HepG2 (cell line): ENCODE results near the gene ADRM1. TPM values are rescaled to one million over a fixed set of nuclear protein-coding genes. Genes with fewer than 3 reads are reported as not detected.
A peak's percentile ranks its signal among the peaks of the same experiment; 100 is the strongest.

Experiments used
- AGO2 ChIP-seq: fragments of 200-400 bp; formaldehyde crosslinking; optimal IDR thresholded peaks from 2 replicates; pipeline ENCODE3; 2017; ENCODE audit warnings: mild to moderate bottlenecking, low read depth, low read length, moderate library complexity
- AKAP8 ChIP-seq: sonication (generic); formaldehyde crosslinking; IDR thresholded peaks from 2 replicates; pipeline ENCODE4 v1.5.1; 2020; ENCODE audit warnings: mild to moderate bottlenecking, missing genetic modification reagents
- FOXP1 ChIP-seq, 2 experiments: fragments of 450-650 bp in 1 of 2; IDR thresholded peaks; 2 replicates each; pipeline ENCODE4 v1.6.1; 2017 to 2018; ENCODE audit warnings: antibody characterized with exemption in 1 of 2
- GMEB2 ChIP-seq: IDR thresholded peaks from 2 replicates; pipeline ENCODE4 v1.6.1; 2016; ENCODE audit warnings: missing biosample characterization, missing genetic modification reagents, low read depth
- HMGXB4 ChIP-seq, 2 experiments: sonication (generic) in 1 of 2; formaldehyde crosslinking in 1 of 2; IDR thresholded peaks; 2 replicates each; pipeline versions ENCODE4 v1.4.0 to v1.6.1; 2018 to 2020; ENCODE audit warnings: missing genetic modification reagents in 2 of 2, borderline replicate concordance in 1 of 2, low read depth in 1 of 2, mild to moderate bottlenecking in 1 of 2, missing biosample characterization in 1 of 2
- HNRNPH1 ChIP-seq: fragments of 200-400 bp; formaldehyde crosslinking; optimal IDR thresholded peaks from 2 replicates; pipeline ENCODE3; 2017; ENCODE audit warnings: mild to moderate bottlenecking, low read depth, low read length
- JUN ChIP-seq: sonication (generic); formaldehyde crosslinking; IDR thresholded peaks from 2 replicates; pipeline ENCODE4 v1.4.0; 2020; ENCODE audit warnings: mild to moderate bottlenecking, missing genetic modification reagents
- KMT2A ChIP-seq: sonication (generic); formaldehyde crosslinking; IDR thresholded peaks from 2 replicates; pipeline ENCODE4 v1.4.0; 2020; ENCODE audit warnings: missing genetic modification reagents
- MIER3 ChIP-seq: IDR thresholded peaks from 2 replicates; pipeline ENCODE4 v1.6.1; 2016; ENCODE audit warnings: missing compliant biosample characterization, borderline replicate concordance
- MTA3 ChIP-seq: sonication (generic); formaldehyde crosslinking; IDR thresholded peaks from 2 replicates; pipeline ENCODE4 v1.4.0; 2020; ENCODE audit warnings: missing genetic modification reagents
- NFE2 ChIP-seq: sonication (generic); formaldehyde crosslinking; IDR thresholded peaks from 2 replicates; pipeline ENCODE4 v1.4.0; 2020; ENCODE audit warnings: missing genetic modification reagents
- NPAS2 ChIP-seq: sonication (generic); formaldehyde crosslinking; IDR thresholded peaks from 2 replicates; pipeline ENCODE4 v1.8.0; 2022; ENCODE audit warnings: mild to moderate bottlenecking, missing genetic modification reagents, borderline replicate concordance
- PAXIP1 ChIP-seq: sonication (generic); formaldehyde crosslinking; conservative IDR thresholded peaks from 2 replicates; pipeline ENCODE4 v1.4.0; 2020; ENCODE audit warnings: mild to moderate bottlenecking, missing genetic modification reagents, moderate library complexity
- REPIN1 ChIP-seq: sonication (generic); formaldehyde crosslinking; IDR thresholded peaks from 2 replicates; pipeline ENCODE4 v1.8.0; 2022; ENCODE audit warnings: missing genetic modification reagents, low read depth, mild to moderate bottlenecking, borderline replicate concordance
- SRY ChIP-seq: sonication (generic); formaldehyde crosslinking; IDR thresholded peaks from 2 replicates; pipeline ENCODE4 v1.8.0; 2022; ENCODE audit warnings: mild to moderate bottlenecking, missing genetic modification reagents
- TAF15 ChIP-seq: fragments of 200-400 bp; formaldehyde crosslinking; IDR thresholded peaks from one replicate; pipeline ENCODE4 v1.6.1; 2018; ENCODE audit warnings: mild to moderate bottlenecking, low read depth, low read length; ENCODE audit not compliant: poor library complexity, severe bottlenecking
- TFAP4 ChIP-seq: sonication (generic); IDR thresholded peaks from 2 replicates; pipeline ENCODE4 v1.6.1; 2016; ENCODE audit warnings: low read depth, borderline replicate concordance
- THAP8 ChIP-seq: sonication (generic); formaldehyde crosslinking; IDR thresholded peaks from 2 replicates; pipeline ENCODE4 v1.5.1; 2020; ENCODE audit warnings: missing genetic modification reagents, mild to moderate bottlenecking, borderline replicate concordance
- ZBTB7A ChIP-seq: sonication (generic); formaldehyde crosslinking; IDR thresholded peaks from 2 replicates; pipeline ENCODE4 v1.8.0; 2022; ENCODE audit warnings: mild to moderate bottlenecking, missing genetic modification reagents
- ZFY ChIP-seq: sonication (generic); formaldehyde crosslinking; IDR thresholded peaks from 2 replicates; pipeline ENCODE4 v1.4.0; 2020; ENCODE audit warnings: missing genetic modification reagents
- ZNF777 ChIP-seq: sonication (generic); formaldehyde crosslinking; IDR thresholded peaks from 2 replicates; pipeline ENCODE4 v1.4.0; 2020; ENCODE audit warnings: missing genetic modification reagents
- polyA plus RNA-seq, 8 experiments: library from polyadenylated mRNA; depleted of rRNA in 3 of 8; stranded (reverse) in 7 of 8; unstranded in 1 of 8; fragments of >200 nt; fragmentation: Illumina TruSeq in 4 of 8; extraction: Trizol in 4 of 8; gene quantifications; 2 replicates each; pipeline versions ENCODE4 v1.2.1 to v1.2.3, GENCODE V29; 2011 to 2016; ENCODE audit warnings: low read depth in 4 of 8, missing spikeins in 1 of 8, mixed read lengths in 1 of 8; ENCODE audit not compliant: insufficient read depth in 1 of 8
- total RNA-seq, 5 experiments: library from RNA; depleted of rRNA; stranded (reverse); fragments of >200 nt; fragmentation: Illumina TruSeq; extraction: Trizol; gene quantifications; 2 replicates each; pipeline ENCODE4 v1.2.3, GENCODE V29; 2016; ENCODE audit warnings: low read depth in 1 of 5

Gene ADRM1
- total and polyA plus RNA-seq, 2 of the 13 experiments (the other 11 are each of a cell fraction or from before 2014, with no cell fraction given), result 92.9 to 154 TPM

GRCh38 chr20:62353289-62354030, 50.7 kb downstream of the ADRM1 start (continued):
- TF ChIP-seq MTA3 (CRISPR knock-in tag) (no peak), FOXP1 (IDR thresholded peaks at IDR 0.05) (no peak), FOXP1 (CRISPR knock-in tag; IDR thresholded peaks at IDR 0.05) (no peak), PAXIP1 (CRISPR knock-in tag) (peak; percentile 77), GMEB2 (CRISPR knock-in tag) (no peak), ZNF777 (no peak), REPIN1 (no peak), SRY (CRISPR knock-in tag) (no peak), TFAP4 (peak; percentile 42; the same call in 1 of the 2 replicates), ZFY (CRISPR knock-in tag) (peak; percentile 70), HNRNPH1 (no peak), JUN (CRISPR knock-in tag) (no peak), KMT2A (CRISPR knock-in tag) (no peak), TAF15 (no peak), ZBTB7A (CRISPR knock-in tag) (peak; percentile 92; the same call in 1 of the 2 replicates), MIER3 (CRISPR knock-in tag) (no peak), AKAP8 (CRISPR knock-in tag) (0 out of 2 replicates have a peak, but pooled peaks have one; percentile 75), NPAS2 (no peak), NFE2 (CRISPR knock-in tag) (no peak), AGO2 (peak; percentile 82), HMGXB4 (CRISPR knock-in tag; IDR thresholded peaks at IDR 0.05; ENCODE audit: borderline replicate concordance in 1 of 2, low read depth in 1 of 2) (0 out of 4 replicates have a peak, but pooled peaks of 1 of the 2 experiments have one; percentile 28), THAP8 (CRISPR knock-in tag) (no peak)
